Ovary (tissue), 9 donors: ENCODE results near the gene PRDM16. TPM values are rescaled to one million over a fixed set of nuclear protein-coding genes. Genes with fewer than 3 reads are reported as not detected.

Experiments used
- DNase-seq, 5 donors: peaks; one replicate each; pipeline ENCODE4 v3.0.0-alpha.2; 2019 to 2020
- H3K27ac ChIP-seq, 2 donors: fragments of 200-600 bp; one replicate each; pipeline versions ENCODE4 v1.5.1 to v1.8.0; 2019 to 2022
- H3K27me3 ChIP-seq: fragments of 200-600 bp; one replicate; pipeline ENCODE4 v1.8.0; 2022
- H3K36me3 ChIP-seq: fragments of 200-600 bp; sonication (generic); one replicate; pipeline ENCODE4 v1.5.1; 2019
- H3K4me1 ChIP-seq: one replicate; pipeline ENCODE4 v1.8.1; 2013; ENCODE audit warnings: mild to moderate bottlenecking, moderate library complexity; ENCODE audit not compliant: insufficient read depth
- H3K4me3 ChIP-seq: fragments of 200-600 bp; sonication (generic); one replicate; pipeline ENCODE4 v1.5.1; 2017
- H3K9me3 ChIP-seq, 2 donors: fragments of 200-600 bp in 1 of 2; sonication (generic) in 1 of 2; one replicate each; pipeline versions ENCODE4 v1.5.1 to v1.8.1; 2013 to 2019; ENCODE audit warnings: mild to moderate bottlenecking in 1 of 2, moderate library complexity in 1 of 2
- EP300 ChIP-seq: sonication (generic); formaldehyde crosslinking; IDR thresholded peaks from one replicate; pipeline ENCODE4 v1.6.1; 2017; ENCODE audit warnings: antibody characterized with exemption
- POLR2A ChIP-seq: fragments of 450-650 bp; IDR thresholded peaks from one replicate; pipeline ENCODE4 v1.6.1; 2017; ENCODE audit warnings: antibody characterized with exemption, mild to moderate bottlenecking, moderate library complexity
- WGBS, 3 donors: extraction: QIAGEN DNeasy Blood & Tissue Kit in 1 of 3; methylation state at CpG; one replicate each; pipeline versions ENCODE4 v1.1.5 to v1.1.7; 2013 to 2017; 5-methylcytosine and 5-hydroxymethylcytosine counted together
- intact Hi-C, 4 donors: fragments of 100-400 bp; cut with DNase I; formaldehyde crosslinking; loops; one replicate each; pipeline versions ENCODE4 v1.11.0 to v1.15.1; 2022 to 2023
- polyA plus RNA-seq, 2 donors: library from polyadenylated mRNA; stranded (reverse); fragments of 200-250 nt in 1 of 2; fragments of 350-450 nt in 1 of 2; fragmentation: Illumina TruSeq in 1 of 2; extraction: RNeasy Lipid Tissue Mini Kit (QIAGEN cat#74804) in 1 of 2; gene quantifications; one replicate each; pipeline ENCODE4 v1.2.3, GENCODE V29; 2013 to 2014
- total RNA-seq, 7 donors: library from RNA; depleted of rRNA in 2 of 7; stranded (reverse); fragments of >200 nt in 2 of 7; fragmentation: NEBNext Ultra II Directional in 3 of 7; extraction: Animal tissue kit (Norgen Biotek cat#: 25700) in 3 of 7; gene quantifications; one replicate each; pipeline versions ENCODE4 v1.1.0 to v1.2.4, GENCODE V29; 2016 to 2023
- TF ChIP-seq, protein P1 (sequence below), 3 donors: fragments of 450-650 bp in 2 of 3; fragments of 200-600 bp in 1 of 3; IDR thresholded peaks; one replicate each; pipeline versions ENCODE4 v1.5.1 to v1.8.0; 2016 to 2022; ENCODE audit warnings: antibody characterized with exemption in 3 of 3, mild to moderate bottlenecking in 1 of 3
- donor health status: DM: no; HTN: no; CAD: no; lungs with moderate emphysema.
- donor health status: DM: no; HTN: no; CAD: no.
- donor health status: Bipolar disorder and iron deficiency.
- donor health status: DM: yes; HTN: yes; CAD: no.
- donor health status: DM: no; HTN: no; CAD: no.
- donor health status: DM: yes; HTN: yes; CAD: no.

PRDM16 gene
- total and polyA plus RNA-seq, 9 donors, result 1.1 to 17.3 (median 3.9) TPM

DNA sequence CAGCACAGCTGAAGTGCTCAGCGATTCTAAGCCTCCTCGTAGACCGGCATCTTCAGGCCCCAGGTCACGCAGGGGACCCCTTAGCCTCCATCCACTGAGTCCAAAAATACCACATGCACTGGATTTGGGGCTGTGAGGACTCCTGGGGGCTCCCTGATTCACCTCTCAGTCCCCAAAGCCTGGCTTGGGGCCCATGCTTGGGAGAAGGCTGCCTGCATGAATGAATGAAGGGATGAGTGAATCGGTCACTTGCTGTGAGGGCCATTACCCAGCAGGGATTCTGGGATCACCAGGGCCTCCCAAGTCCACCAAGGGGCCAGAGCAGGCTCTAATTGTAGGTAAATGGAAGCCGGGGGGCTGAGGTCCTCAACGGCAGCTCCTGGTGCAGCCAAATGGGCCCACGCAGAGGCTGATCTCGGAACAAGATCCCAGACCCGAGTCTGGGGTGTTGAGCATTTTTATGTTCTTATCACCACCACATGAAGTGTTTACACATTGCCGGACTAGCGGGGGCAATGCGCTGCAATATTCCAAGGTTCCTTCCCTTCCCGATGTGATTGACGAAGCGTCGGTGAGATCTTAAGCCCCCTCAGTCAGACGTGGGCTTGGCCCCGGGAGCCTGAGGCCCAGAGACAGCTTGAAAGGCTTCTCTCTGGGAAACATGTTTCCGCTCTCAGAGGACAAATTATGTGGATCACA is 371.9 kb downstream of the PRDM16 start:
- no peak overlapping the region for H3K4me3 ChIP-seq
- no peak overlapping the region for H3K27ac ChIP-seq
- no peaks in the 10 kb centered on the region for H3K36me3 ChIP-seq
- no peaks in the 10 kb centered on the region for H3K4me1 ChIP-seq
- no peaks in the 10 kb centered on the region for H3K9me3 ChIP-seq
- no peaks in the 10 kb centered on the region for H3K27me3 ChIP-seq
- no peak for DNase-seq
- intact Hi-C loops, result no loop called here
- TF ChIP-seq, protein P1, sequence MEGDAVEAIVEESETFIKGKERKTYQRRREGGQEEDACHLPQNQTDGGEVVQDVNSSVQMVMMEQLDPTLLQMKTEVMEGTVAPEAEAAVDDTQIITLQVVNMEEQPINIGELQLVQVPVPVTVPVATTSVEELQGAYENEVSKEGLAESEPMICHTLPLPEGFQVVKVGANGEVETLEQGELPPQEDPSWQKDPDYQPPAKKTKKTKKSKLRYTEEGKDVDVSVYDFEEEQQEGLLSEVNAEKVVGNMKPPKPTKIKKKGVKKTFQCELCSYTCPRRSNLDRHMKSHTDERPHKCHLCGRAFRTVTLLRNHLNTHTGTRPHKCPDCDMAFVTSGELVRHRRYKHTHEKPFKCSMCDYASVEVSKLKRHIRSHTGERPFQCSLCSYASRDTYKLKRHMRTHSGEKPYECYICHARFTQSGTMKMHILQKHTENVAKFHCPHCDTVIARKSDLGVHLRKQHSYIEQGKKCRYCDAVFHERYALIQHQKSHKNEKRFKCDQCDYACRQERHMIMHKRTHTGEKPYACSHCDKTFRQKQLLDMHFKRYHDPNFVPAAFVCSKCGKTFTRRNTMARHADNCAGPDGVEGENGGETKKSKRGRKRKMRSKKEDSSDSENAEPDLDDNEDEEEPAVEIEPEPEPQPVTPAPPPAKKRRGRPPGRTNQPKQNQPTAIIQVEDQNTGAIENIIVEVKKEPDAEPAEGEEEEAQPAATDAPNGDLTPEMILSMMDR (IDR thresholded peaks at IDR 0.05), result no peak
- TF ChIP-seq EP300 (no peak), POLR2A (no peak)
- WGBS, 3 donors, result 55 to 60% (median 58%) methylated on average over 20 of the region's 20 CpGs

DNA sequence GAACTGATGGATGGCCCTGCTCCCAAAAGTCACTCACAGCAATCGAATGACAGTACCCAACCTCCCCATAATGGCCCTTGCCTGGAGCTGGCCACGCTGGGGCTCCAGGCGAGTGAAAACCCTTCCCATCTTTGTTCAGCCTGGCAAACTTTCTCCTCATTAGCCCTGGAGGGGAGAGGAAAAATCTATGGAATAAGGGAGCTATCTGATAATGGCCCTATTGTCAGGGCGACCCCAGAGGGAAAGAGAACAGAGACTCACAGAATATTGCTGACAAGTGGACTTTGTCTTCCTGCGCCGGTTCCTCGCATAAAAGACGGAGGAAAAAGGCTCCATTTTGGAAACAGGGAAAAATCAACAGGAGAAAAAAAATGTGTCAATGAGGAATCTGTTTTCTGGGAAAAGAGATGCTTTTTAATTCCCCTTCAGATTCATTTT is 372.4 kb downstream of the PRDM16 start:
- no peaks in the 10 kb centered on the region for H3K36me3 ChIP-seq
- H3K27me3 ChIP-seq, result no peaks in the 10 kb centered on the region
- H3K4me3 ChIP-seq, result no peak overlapping the region
- H3K9me3 ChIP-seq, result no peaks in the 10 kb centered on the region
- TF ChIP-seq, protein P1 (IDR thresholded peaks at IDR 0.05), result no peak
- TF ChIP-seq EP300 (no peak), POLR2A (no peak)
- no peak overlapping the region for H3K27ac ChIP-seq
- intact Hi-C loops, result no loop called here
- WGBS, 3 donors, result 75 to 80% (median 76%) methylated on average over 8 of the region's 8 CpGs
- no peak for DNase-seq
- no peaks in the 10 kb centered on the region for H3K4me1 ChIP-seq

DNA sequence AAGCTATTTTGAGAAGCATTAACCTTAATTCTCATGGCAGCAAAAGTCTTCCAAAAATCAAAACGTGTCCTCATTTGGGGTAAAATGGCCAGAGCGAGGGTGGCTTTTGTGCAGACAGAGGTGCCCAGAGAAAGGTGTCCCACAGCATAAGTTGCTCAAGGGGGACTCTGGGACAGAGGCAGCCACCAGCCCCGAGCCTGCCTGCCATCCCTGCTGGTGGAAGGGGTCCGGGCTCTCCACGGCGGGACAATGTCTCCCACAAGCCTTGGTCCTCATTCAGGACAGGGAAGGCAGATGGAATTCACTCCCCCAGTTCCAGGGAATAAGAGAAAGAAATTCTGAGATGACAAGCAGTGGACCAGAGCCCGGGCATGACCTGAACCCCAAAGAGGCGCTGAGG is 372.9 kb downstream of the PRDM16 start:
- Histone ChIP-seq H3K27me3 (no peaks in the 10 kb centered on the region), H3K9me3 (no peaks in the 10 kb centered on the region), H3K36me3 (no peaks in the 10 kb centered on the region), H3K4me1 (no peaks in the 10 kb centered on the region), H3K4me3 (no peak overlapping the region), H3K27ac (no peak overlapping the region)
- WGBS, 3 donors, result 73 to 81% (median 73%) methylated on average over 8 of the region's 8 CpGs
- TF ChIP-seq, protein P1 (IDR thresholded peaks at IDR 0.05), result no peak
- TF ChIP-seq EP300 (no peak), POLR2A (no peak)
- no peak for DNase-seq
- intact Hi-C loops, result no loop called here

DNA sequence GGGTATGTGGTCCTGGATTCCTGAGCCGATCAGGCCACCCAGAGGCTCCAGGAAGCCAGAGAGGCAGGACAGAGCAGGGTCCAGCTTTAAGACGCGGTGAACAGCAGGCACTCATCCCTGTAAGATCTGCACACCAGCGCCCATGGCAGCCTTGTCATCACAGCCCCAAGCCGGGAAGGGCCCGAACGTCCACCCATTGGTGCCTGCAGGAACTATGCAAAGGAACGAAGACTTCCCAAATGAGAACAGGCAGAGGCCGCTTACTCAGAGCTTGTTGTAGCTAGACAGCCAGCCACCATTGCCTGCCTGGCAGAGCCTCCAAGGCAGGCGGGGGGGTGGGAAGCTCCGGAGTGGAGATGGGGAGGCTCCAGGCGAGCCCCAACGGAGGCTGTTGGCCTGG is 373.3 kb downstream of the PRDM16 start:
- no peak for TF ChIP-seq EP300
- TF ChIP-seq POLR2A, result no peak
- TF ChIP-seq, protein P1 (IDR thresholded peaks at IDR 0.05), result no peak
- Histone ChIP-seq H3K36me3 (no peaks in the 10 kb centered on the region), H3K27ac (no peak overlapping the region), H3K4me3 (no peak overlapping the region), H3K9me3 (no peaks in the 10 kb centered on the region), H3K4me1 (no peaks in the 10 kb centered on the region), H3K27me3 (no peaks in the 10 kb centered on the region)
- DNase-seq, result peak in 1 of 5 donors; percentile 3
- intact Hi-C loops, result no loop called here
- 74 to 77% (median 77%) methylated on average over 13 of the region's 13 CpGs for WGBS, 3 donors
